CD4-positive, alpha-beta T cell treated with Interleukin-17A for 1 hour (primary cell): ENCODE data around the gene GEMIN4.

Source experiments
- DNase-seq: peaks from one replicate; pipeline ENCODE4 v3.0.0-alpha.2; 2020

Gene GEMIN4

DNA sequence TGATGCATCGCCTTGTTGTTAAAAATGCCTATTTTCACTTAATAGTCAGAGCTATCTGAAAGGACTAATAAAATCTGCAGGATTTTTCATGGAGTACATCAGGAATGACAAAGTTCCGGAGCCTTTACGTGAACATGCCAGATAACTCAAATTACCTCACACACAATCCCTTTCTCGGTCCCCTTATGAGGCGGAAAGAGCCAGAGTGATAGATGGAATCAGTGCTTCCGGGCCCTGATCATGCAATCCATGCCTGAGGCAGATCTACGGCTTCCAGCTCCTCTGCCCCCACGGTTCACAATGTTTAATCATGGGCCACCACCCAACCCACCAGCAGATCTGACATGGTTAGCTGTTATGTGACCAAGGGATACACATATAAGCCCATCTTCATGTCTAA lies 54.4 kb downstream of the GEMIN4 start:
- DNase-seq, result no peak

- no peak for DNase-seq
Observed at GRCh38 chr17:696369-696768, 55.7 kb downstream of the GEMIN4 start.
